ENCODE measurements around the gene KRTAP10-5.
"Not testable (repeated sequence)": the region's sequence is repeated elsewhere in the genome, so short reads cannot be mapped to it uniquely, and the experiment has no call there.

KRTAP10-5 gene

GRCh38 chr21:44590311-44590721, 9.9 kb upstream of the KRTAP10-5 start:
- DNase-seq = no peak

DNA sequence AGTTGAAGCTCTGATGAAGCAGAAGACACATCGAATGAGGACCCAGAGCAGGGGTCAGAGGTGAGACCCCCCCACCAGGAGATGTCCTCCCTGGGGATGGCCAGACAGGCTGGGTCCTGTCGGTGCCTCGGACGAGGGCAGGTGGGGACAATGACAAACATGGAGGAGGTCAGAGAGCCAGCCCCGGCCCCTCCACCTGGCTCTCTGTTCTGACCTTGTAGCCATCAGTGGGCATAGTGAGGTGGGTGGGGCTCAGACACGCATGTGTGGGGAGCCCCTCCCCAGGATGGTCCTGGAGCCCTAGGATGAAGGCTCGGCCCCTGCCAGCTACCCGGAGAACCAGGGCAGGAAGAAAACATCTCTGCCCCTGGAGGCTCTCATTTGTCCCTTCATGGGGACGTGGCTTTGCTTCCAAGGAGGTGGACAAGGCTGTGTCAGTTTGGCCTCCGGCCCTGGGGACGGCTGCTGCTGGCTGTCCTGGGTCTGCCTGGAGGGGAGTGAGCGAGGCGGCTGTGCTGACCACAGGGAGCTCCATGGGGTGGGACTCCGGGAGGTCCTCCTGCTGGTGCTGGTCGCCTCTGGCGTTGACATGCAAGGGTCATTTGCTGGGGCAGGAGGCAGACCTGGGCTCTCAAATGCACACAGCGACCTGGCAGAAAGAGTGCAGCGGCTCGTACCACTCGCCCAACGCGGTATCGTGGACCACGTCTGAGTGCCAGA, 9.3 kb upstream of the KRTAP10-5 start:
- no peak for DNase-seq

DNA sequence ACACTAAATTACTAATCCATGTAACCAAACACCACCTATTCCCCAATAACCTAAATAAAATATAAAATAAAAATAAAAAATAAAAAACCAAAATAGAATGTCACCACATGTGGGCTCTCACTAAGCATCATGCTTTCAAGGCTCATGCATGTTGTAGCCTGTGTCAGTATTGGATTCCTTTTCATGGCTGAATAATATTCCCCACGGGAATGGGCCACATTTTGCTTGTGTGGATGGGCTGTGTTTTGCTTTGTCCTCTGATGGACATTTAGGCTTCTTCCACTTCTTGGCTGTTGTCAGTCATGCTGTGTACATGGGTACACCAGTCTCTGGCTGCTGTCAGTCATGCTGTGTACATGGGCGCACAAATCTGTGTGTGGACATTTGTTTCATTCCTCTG, 8.7 kb upstream of the KRTAP10-5 start:
- no peak for DNase-seq

- no peak for DNase-seq
These were observed 5.5 kb upstream of the KRTAP10-5 start for GRCh38 chr21:44585892-44586291.

GRCh38 chr21:44583800-44584147, 3.4 kb upstream of the KRTAP10-5 start:
- no peak for DNase-seq

- no peak for DNase-seq
These were observed 2.8 kb upstream of the KRTAP10-5 start for GRCh38 chr21:44583089-44583799.

DNA sequence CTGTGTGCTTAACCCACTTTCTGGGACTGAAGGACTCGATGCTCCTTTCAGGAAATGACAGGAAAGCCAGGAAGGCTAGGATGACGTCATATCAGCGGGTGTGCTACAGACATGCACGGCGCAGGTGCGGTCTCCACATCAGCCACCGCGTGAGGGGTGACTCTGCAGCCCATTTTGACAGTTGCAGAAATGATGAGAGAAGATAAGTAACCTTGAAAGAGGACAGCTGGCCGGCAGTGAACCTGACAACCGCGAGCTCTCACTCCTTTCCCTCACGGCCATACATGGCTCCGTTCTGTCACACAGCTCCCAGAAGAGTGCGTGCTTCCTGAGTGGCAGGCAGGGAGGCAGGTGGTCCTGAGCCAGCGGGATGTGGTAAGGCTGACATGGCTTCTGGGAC, 1.7 kb upstream of the KRTAP10-5 start:
- no peak for DNase-seq

DNA sequence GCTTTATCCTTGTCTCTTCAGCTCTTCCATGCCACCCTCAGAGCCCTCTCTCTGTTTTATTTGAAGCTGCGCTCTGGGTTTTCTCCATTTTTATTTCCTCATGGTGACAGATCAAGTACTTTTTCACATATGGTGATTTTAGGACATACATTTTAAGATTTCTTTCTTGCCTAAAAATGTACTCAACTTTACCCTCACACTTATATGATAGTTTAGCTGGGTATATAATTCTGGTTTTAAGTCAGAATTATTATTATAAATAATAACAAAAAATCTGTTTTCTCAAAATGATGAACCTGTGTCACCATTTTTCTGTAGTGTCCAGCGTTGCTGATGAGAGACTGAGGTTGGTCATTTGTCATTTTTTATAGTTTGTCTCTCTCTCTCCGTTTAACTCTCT, 754 bp upstream of the KRTAP10-5 start:
- no peak for DNase-seq

GRCh38 chr21:44579833-44580144, 615 bp downstream of the KRTAP10-5 start:
- DNase-seq = no peak

DNA sequence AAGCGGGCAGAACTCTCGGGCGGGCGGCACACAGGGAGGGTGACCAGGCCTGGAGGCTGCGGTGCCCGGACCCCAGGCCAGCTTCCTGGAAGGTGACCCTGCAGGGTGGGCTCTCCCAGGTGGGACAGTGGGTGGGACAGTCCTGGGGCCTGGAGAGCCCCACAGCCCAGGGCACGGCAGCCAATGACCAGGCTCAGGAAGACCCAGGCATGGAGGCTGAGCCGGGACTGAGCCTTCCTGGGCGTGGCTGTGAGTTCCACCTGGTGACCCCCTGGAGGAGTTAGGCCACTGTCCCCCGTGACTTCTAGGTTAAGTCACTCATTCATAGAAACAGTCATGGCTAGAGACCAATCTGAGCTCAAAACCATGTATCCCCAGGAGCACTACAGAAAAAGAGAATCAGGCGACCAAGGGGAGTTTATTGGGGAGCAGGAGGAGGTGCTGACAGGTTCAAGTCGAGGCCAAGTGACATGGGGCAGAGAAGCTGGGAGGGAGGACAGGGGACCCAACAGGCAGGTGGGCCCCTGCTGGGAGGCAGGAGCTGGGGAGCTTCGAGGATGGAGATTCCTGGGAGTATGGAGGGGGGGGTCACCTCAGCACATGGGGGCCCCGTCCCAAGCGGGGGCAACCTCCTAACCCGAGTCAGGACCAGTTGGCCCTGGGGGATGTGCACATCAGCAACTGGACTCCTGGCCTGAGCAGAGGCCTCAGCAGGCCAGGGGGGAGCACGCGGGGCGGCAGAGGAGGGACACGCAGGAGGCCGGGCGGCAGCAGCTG, 1.2 kb downstream of the KRTAP10-5 start:
- DNase-seq = no peak

DNA sequence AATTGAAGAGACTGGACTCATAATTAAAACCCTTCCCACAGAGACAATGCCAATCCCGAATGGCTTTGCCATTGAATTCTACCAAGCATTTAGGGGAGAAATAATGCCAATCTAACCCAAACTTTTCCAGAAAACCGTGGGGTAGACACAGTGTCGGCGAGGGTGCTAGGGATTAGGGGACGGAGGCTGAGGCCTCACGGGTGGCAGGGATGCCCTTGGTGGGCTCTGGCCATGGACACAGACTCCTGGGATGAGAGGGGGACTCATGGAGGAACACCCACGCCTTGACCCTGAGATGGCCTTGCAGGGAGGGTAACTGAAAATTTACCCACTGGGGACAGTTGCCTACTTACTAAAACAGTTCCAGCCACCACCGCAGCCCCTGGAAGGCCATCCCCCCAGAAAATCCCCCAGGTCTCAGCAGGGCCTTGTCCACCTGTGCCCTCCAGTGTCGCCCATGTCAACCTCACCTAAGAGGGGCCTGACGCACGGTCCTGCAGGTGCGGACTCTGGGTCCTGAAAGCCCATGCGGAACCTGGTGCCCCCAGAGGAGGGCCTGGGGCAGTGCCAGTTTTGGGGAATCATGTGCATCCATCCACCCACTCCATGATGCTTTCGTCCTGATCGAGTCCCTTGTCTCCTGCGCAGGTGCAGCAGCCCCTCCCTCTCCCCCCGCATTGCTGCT, 1.9 kb downstream of the KRTAP10-5 start:
- DNase-seq = no peak

DNA sequence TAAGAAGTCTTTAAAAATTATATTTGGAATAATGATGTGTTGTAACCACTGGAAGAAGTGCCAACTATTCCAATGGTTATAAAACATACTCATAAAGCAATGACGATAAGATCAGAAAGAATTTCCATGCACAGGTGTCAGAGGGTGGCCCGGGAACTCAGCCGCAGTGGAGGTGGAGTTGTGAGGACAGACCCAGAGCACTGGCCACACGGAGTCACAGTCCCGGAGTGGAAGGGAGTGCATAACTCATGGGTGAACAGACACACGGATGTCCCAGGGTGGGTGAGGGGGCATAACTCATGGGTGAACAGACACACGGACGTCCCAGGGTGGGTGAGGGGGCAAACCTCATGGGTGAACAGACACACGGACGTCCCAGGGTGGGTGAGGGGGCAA, 4.4 kb downstream of the KRTAP10-5 start:
- no peak for DNase-seq

GRCh38 chr21:44575307-44576024, 4.9 kb downstream of the KRTAP10-5 start:
- DNase-seq = no peak

DNA sequence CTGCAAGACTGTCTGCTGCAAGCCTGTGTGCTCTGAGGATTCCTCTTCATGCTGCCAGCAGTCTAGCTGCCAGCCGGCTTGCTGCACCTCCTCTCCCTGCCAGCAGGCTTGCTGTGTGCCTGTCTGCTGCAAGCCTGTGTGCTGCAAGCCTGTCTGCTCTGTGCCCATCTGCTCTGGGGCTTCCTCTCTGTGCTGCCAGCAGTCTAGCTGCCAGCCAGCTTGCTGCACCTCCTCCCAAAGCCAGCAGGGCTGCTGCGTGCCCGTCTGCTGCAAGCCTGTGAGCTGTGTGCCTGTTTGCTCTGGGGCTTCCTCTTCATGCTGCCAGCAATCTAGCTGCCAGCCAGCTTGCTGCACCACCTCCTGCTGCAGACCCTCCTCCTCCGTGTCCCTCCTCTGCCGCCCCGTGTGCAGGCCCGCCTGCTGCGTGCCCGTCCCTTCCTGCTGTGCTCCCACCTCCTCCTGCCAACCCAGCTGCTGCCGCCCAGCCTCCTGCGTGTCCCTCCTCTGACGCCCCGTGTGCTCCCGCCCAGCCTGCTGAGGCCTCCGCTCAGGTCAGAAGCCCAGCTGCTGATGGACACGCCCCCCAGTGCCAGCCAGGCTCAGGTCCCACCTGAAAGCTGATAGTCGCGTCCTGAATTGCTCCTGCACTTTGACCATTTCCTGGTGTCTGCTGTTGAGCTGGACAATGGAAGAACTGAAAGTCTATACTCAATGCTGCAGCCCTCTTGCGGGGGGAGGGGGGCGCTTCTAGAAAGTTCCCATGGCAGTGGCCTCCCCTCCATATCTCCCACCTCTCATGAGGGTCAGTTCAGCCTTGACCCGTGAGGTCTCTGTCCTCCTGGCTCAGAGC, 5.7 kb downstream of the KRTAP10-5 start:
- DNase-seq = peak in 1 of 2 experiments; percentile 9

GRCh38 chr21:44573630-44574456, 6.6 kb downstream of the KRTAP10-5 start, which contains the start of gene KRTAP10-4:
Gene KRTAP10-4 (plus strand): TSS chr21:44573729. CDS start chr21:44573759, 30 bp downstream.
- not testable (repeated sequence) for DNase-seq

GRCh38 chr21:44572959-44573583, 7.3 kb downstream of the KRTAP10-5 start:
- no peak for DNase-seq

DNA sequence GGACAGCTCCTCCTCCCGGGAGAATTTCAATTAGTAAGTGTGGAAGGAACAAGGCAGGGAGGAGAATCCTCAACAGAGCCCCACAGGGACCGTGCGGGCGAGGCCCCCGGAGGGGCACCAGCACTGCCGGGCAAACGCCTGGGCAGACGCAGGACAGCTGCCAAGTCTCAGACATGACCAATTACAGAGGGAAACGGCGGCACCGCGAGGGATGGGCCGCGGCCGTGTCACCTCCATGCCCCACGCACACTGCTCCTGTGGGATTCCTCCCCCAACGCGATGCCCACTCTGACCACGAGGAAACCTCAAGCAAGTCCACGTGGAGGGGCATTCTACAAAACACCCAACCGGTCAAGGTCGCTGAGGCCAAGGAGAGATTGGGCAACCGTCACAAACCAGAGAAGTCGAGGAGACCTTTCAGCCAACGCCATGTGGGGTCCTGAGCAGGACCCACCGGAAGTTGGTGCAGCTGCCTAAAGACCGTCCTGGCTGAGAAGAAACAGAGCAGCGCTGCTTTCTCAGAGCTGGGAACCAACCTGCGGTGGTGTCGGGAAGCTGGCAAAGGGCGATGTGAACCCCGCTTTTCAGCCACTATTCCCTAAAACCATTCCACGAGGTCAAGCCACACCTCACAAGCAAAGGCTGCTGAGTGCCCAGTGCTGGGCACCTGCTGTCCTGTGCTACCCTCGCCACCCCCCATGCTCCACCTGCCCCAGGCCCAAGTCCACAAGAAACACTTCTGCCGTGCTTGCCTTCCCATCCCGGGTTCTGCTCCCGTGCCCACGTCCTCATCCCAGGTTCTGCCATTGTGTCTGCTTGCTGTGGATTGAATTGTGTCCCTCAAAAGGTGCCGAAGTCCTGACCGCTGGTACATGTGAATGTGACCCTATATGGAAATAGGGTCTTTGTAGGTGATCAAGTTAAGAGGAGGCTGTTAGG, 8.3 kb downstream of the KRTAP10-5 start:
- DNase-seq = no peak

DNA sequence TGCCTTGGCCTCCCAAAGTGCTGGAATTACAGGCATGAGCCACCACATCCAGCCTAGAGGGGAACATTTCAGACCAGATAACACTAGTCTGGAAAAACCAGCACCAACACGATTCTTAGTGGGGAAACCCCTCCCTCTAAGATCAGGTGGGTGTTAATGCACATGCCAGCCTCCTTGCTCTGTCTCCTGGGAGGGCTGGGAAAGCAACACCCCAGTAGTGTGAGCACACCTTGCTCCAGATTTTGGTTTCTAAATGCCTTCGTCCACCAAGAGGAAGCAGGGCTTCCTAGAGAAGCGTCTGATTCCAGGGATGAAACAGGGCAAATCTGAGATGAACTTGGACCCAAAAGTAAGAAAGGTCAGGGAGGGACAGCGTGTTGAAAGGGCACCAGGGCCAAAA, 9.1 kb downstream of the KRTAP10-5 start:
- DNase-seq = no peak
